LoVo (cell line): ENCODE measurements around the gene KDM5D.

ENCODE experiments used
- DNase-seq: peaks from one replicate; pipeline ENCODE4 v3.0.0-alpha.2; 2016; ENCODE audit warnings: low spot score

Gene KDM5D

DNA sequence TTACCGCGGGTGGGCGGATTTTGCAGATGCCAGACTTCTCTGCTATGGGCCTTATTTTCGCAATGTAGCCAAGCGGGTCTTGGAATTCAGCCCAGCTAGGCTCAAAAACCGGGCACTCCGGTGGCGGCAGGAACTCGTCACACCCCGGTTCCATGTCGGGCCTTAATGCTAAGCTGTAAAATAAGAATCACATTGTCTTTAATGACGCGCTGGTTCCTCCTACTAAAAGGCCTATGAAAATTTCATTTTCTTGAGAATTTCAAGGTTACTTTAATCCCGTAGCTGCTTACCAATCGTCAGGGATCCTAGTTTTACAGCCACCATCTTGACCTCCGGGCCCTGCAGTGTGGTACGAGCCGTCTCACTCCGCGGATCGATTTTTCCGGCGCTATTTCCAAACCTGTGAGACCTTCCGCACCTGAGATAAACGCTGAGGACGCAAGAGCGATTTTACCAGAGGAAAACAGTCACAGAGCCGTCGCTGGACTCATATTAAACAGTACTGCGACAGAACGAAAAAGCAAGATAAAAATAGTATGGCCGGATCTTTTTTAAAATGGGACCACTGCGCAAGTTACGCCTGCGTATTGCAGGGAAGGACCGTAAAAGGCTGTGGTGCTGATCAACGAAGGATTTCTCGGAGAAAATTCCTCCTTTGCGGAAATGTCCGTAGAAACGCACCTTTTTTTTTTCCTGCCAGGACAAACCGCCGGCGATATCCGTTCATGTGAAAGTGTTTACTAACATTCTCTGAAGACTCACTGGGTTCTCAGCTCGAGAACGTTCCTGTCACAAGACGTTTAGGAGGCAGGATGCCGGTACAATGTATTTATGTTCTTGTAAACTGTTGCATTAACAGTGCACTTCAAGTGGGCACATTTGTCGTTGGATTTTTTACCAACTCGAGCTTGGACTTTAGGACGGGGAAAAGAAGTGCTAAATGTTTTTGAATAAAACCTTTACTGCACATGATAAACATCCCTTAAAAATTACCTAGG is at the start of gene KDM5D:
KDM5D (minus strand) TSS at position 346 of the 998 bp plus-strand sequence; CDS start at position 154, 192 bp downstream.
- peak; percentile 70 for DNase-seq

GRCh38 chrY:19768375-19768774 is 23.8 kb upstream of the KDM5D start:
- DNase-seq: no peak

- DNase-seq: no peak
Measured at GRCh38 chrY:19743331-19743730, 1.2 kb downstream of the KDM5D start.

GRCh38 chrY:19742153-19742552 is 2.4 kb downstream of the KDM5D start:
- DNase-seq: no peak

DNA sequence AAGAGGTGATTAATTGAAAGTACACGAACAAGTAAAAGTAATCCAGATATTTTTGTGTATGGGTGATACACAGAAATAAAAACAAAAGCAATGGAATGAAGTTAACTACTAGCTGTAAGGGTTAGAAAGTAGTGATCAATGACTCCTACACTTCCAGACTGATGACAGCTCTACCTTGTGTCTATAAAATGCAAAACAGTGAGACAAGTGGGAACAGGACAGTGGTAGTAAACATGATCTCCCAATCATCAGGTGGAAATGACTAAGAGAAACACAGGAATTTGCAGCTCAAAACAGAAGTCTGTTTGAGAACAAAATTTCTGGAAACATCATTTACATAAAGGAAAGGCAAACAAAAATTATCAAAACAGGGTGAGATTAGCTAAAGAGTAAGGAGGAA is 10.1 kb downstream of the KDM5D start:
- DNase-seq: no peak

DNA sequence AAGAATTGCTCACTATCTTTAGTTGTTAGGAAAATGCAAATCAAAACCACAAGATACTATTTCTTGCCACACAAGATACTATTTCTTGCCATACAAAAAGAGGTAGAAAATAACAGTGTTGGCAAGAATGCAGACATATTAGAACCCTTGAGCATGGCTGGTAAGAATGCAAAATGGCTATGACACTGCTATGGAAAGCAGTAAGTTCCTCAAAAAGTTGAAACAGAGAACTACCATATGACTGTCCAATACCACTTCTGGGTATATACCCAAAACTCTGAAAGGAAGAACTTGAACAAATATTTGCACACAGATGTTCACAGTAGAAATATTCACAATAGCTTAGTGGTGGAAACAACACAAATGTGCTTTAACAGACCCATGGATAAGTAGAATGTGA is 26.6 kb downstream of the KDM5D start:
- no peak for DNase-seq

DNA sequence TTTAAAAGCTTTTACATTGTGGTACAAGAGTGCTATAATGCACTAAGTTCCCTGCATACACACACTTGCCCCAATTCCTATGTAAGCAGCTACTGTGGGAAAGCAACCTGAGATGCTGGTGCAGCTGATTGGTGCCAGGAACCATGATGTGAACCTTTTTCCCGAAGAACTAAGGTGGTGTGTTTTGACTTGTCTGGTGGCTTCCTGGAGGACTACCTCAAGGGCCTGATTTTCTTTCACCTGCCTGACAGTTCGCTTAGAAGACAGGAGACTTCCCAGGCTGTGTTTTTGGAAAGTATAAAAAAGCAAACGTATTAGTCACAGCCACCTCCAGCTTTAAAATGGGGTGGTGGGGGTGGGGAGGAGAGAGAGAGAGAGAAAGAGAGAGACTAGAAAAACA is 27.4 kb downstream of the KDM5D start:
- no peak for DNase-seq

DNA sequence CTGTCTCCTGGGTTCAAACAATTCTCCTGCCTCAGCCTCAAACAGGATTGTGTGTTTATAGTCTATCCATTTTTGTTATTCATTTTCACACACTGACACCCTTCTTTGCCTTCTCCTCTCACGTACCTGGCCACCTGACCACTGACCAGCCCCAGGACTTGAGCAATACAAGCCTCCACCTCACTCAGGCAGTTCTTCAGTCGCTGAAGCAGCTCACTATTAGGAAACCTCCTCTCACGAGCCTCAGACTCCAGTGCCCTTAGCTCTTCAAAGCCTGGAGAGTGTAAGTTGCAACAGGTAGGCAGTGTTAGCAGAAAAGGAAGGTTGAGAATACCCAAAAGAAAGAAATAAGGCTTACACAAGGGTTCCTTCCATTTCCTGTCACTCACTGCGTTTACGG is 29.3 kb downstream of the KDM5D start:
- DNase-seq: no peak

GRCh38 chrY:19713430-19713829 is 31.1 kb downstream of the KDM5D start:
- DNase-seq: no peak

GRCh38 chrY:19706273-19706672 is 38.3 kb downstream of the KDM5D start:
- DNase-seq: no peak

DNA sequence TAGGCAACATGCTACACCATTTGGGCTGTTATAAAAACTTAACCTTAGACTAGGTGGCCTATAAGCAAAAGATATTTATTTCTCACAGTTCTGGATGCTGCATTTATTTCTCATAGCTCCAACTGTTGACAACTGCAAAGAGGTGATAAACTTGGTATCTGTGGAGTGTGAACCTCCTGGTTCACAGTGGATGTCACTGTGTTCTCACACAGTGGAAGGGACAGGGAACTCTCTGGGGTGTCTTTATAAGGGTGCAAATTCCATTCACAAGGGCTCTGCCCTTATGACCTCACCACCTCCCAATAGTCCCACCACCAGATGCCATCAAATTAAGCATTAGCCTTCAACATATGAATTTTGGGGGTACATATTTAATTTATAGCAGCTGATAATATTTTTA is 46.0 kb downstream of the KDM5D start:
- DNase-seq: no peak

DNA sequence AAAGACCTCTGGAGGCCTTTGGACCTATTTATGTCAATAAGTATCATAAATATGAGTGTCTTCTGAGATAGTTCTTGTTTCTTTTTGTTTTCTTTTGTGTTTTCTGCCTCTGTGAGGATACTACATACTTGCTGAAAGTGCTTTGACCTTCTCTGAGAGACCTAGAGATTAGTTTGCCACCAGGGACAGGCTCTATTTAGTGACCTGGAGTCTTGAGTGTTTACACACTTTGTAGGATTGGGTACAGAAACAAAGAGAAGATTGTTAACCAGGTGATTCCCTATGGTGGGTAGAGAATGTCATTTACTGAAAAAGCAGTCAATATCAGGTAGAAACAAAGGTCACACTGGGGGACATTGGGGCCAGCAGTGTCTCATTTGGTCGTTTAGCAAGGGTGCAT is 63.7 kb downstream of the KDM5D start:
- DNase-seq: no peak
